Measurements from ENCODE around the gene PLCB3. TPM values are rescaled to one million over a fixed set of nuclear protein-coding genes. Genes with fewer than 3 reads are reported as not detected.
A peak's percentile ranks its signal among the peaks of the same experiment; 100 is the strongest.

Gene PLCB3
- total and polyA plus RNA-seq, 5 donors from 2014 or later, result 0.10 to 3.6 (median 0.31) TPM

GRCh38 chr11:64267207-64267945, 16.0 kb downstream of the PLCB3 start:
- Mint-ChIP-seq H3K4me3 (peak overlapping the region in 2 of 4 donors; percentile 78 to 96), H3K9me3 (peaks cover 0 to 3% (median 0%) of the 10 kb centered on the region in 7 donors), H3K4me1 (peaks cover 0 to 33% (median 19%) of the 10 kb centered on the region in 4 donors), H3K27ac (peak overlapping the region in 2 of 3 donors; percentile 65 to 77), H3K36me3 (no peaks in the 10 kb centered on the region), H3K27me3 (peaks cover 8% of the 10 kb centered on the region)
- Histone ChIP-seq H3K27me3 (ENCODE audit: control insufficient read depth, insufficient read depth, low read length) (no peaks in the 10 kb centered on the region), H3K9me3 (ENCODE audit: control insufficient read depth in 2 of 2, low read length in 2 of 2) (no peaks in the 10 kb centered on the region), H3K36me3 (ENCODE audit: control insufficient read depth, insufficient read depth, low read length) (no peaks in the 10 kb centered on the region), H3K4me1 (ENCODE audit: control insufficient read depth, insufficient read depth, low read length, poor library complexity, severe bottlenecking) (peaks cover 27% of the 10 kb centered on the region), H3K27ac (ENCODE audit: insufficient read depth, low read length, poor library complexity, severe bottlenecking) (no peak overlapping the region), H3K4me3 (ENCODE audit: low read depth, low read length) (no peak overlapping the region)
- no peak for DNase-seq
- no peak for ATAC-seq (ENCODE audit: low read depth in 2 of 2)

- Histone ChIP-seq H3K36me3 (ENCODE audit: control insufficient read depth, insufficient read depth, low read length) (no peaks in the 10 kb centered on the region), H3K27ac (ENCODE audit: insufficient read depth, low read length, poor library complexity, severe bottlenecking) (peak overlapping the region; percentile 98), H3K27me3 (ENCODE audit: control insufficient read depth, insufficient read depth, low read length) (no peaks in the 10 kb centered on the region), H3K9me3 (ENCODE audit: control insufficient read depth in 2 of 2, low read length in 2 of 2) (no peaks in the 10 kb centered on the region), H3K4me3 (ENCODE audit: low read depth, low read length) (peak overlapping the region; percentile 59), H3K4me1 (ENCODE audit: control insufficient read depth, insufficient read depth, low read length, poor library complexity, severe bottlenecking) (peaks cover 27% of the 10 kb centered on the region)
- Mint-ChIP-seq H3K27me3 (peaks cover 8% of the 10 kb centered on the region), H3K9me3 (peaks cover 0 to 3% (median 0%) of the 10 kb centered on the region in 7 donors), H3K27ac (peak overlapping the region; percentile 92 to 98 (median 95)), H3K4me3 (peak overlapping the region; percentile 92 to 97 (median 96)), H3K4me1 (peaks cover 0 to 33% (median 19%) of the 10 kb centered on the region in 4 donors), H3K36me3 (no peaks in the 10 kb centered on the region)
- ATAC-seq (ENCODE audit: low read depth in 2 of 2) (no peak), DNase-seq (no peak)
Observed at GRCh38 chr11:64268025-64268892, 16.9 kb downstream of the PLCB3 start.

- ATAC-seq (ENCODE audit: low read depth in 2 of 2), result no peak
- peaks cover 8% of the 10 kb centered on the region for H3K27me3 Mint-ChIP-seq
- Histone ChIP-seq H3K9me3 (ENCODE audit: control insufficient read depth in 2 of 2, low read length in 2 of 2) (no peaks in the 10 kb centered on the region), H3K36me3 (ENCODE audit: control insufficient read depth, insufficient read depth, low read length) (no peaks in the 10 kb centered on the region), H3K4me3 (ENCODE audit: low read depth, low read length) (peak overlapping the region; percentile 59), H3K27ac (ENCODE audit: insufficient read depth, low read length, poor library complexity, severe bottlenecking) (peak overlapping the region; percentile 98), H3K27me3 (ENCODE audit: control insufficient read depth, insufficient read depth, low read length) (no peaks in the 10 kb centered on the region), H3K4me1 (ENCODE audit: control insufficient read depth, insufficient read depth, low read length, poor library complexity, severe bottlenecking) (peaks cover 27% of the 10 kb centered on the region)
- peaks cover 0 to 3% (median 0%) of the 10 kb centered on the region in 7 donors for H3K9me3 Mint-ChIP-seq
- peak in 1 of 3 donors; percentile 58 for DNase-seq
- peaks cover 0 to 33% (median 19%) of the 10 kb centered on the region in 4 donors for H3K4me1 Mint-ChIP-seq
- H3K27ac Mint-ChIP-seq, result peak overlapping the region; percentile 77 to 98 (median 95)
- H3K36me3 Mint-ChIP-seq, result no peaks in the 10 kb centered on the region
- H3K4me3 Mint-ChIP-seq, result peak overlapping the region; percentile 92 to 97 (median 96)
Observed at GRCh38 chr11:64268893-64269539, 17.7 kb downstream of the PLCB3 start.

GRCh38 chr11:64269540-64270220, 18.4 kb downstream of the PLCB3 start:
- Histone ChIP-seq H3K4me1 (ENCODE audit: control insufficient read depth, insufficient read depth, low read length, poor library complexity, severe bottlenecking) (peaks cover 27% of the 10 kb centered on the region), H3K36me3 (ENCODE audit: control insufficient read depth, insufficient read depth, low read length) (no peaks in the 10 kb centered on the region), H3K9me3 (ENCODE audit: control insufficient read depth in 2 of 2, low read length in 2 of 2) (no peaks in the 10 kb centered on the region), H3K4me3 (ENCODE audit: low read depth, low read length) (peak overlapping the region; percentile 84), H3K27me3 (ENCODE audit: control insufficient read depth, insufficient read depth, low read length) (no peaks in the 10 kb centered on the region), H3K27ac (ENCODE audit: insufficient read depth, low read length, poor library complexity, severe bottlenecking) (peak overlapping the region; percentile 98)
- peaks cover 8% of the 10 kb centered on the region for H3K27me3 Mint-ChIP-seq
- H3K4me1 Mint-ChIP-seq, result peaks cover 0 to 33% (median 18%) of the 10 kb centered on the region in 4 donors
- DNase-seq, result peak; percentile 95 to 99 (median 96)
- peak overlapping the region; percentile 96 to 99 (median 98) for H3K27ac Mint-ChIP-seq
- no peaks in the 10 kb centered on the region for H3K36me3 Mint-ChIP-seq
- H3K9me3 Mint-ChIP-seq, result peaks cover 0 to 3% (median 0%) of the 10 kb centered on the region in 7 donors
- peak; percentile 72 to 75 for ATAC-seq (ENCODE audit: low read depth in 2 of 2)
- peak overlapping the region; percentile 92 to 97 (median 96) for H3K4me3 Mint-ChIP-seq

GRCh38 chr11:64275031-64275800, 23.9 kb downstream of the PLCB3 start:
- H3K27me3 Mint-ChIP-seq, result peaks cover 3% of the 10 kb centered on the region
- no peak overlapping the region for H3K4me3 ChIP-seq (ENCODE audit: low read depth, low read length)
- H3K36me3 ChIP-seq (ENCODE audit: control insufficient read depth, insufficient read depth, low read length), result peaks cover 14% of the 10 kb centered on the region
- ATAC-seq (ENCODE audit: low read depth in 2 of 2) (no peak), DNase-seq (no peak)
- H3K27me3 ChIP-seq (ENCODE audit: control insufficient read depth, insufficient read depth, low read length), result no peaks in the 10 kb centered on the region
- H3K9me3 Mint-ChIP-seq, result peaks cover 0 to 2% (median 0%) of the 10 kb centered on the region in 7 donors
- H3K27ac Mint-ChIP-seq, result no peak overlapping the region
- H3K4me3 Mint-ChIP-seq, result peak overlapping the region in 1 of 4 donors; percentile 61
- peaks cover 2% of the 10 kb centered on the region for H3K36me3 Mint-ChIP-seq
- H3K9me3 ChIP-seq (ENCODE audit: control insufficient read depth in 2 of 2, low read length in 2 of 2), result no peaks in the 10 kb centered on the region
- no peak overlapping the region for H3K27ac ChIP-seq (ENCODE audit: insufficient read depth, low read length, poor library complexity, severe bottlenecking)
- peaks cover 12% of the 10 kb centered on the region for H3K4me1 ChIP-seq (ENCODE audit: control insufficient read depth, insufficient read depth, low read length, poor library complexity, severe bottlenecking)
- peaks cover 0 to 10% (median 5%) of the 10 kb centered on the region in 4 donors for H3K4me1 Mint-ChIP-seq

GRCh38 chr11:64275841-64276240, 24.5 kb downstream of the PLCB3 start:
- Mint-ChIP-seq H3K27me3 (no peaks in the 10 kb centered on the region), H3K9me3 (no peaks in the 10 kb centered on the region), H3K27ac (no peak overlapping the region), H3K4me3 (peak overlapping the region in 2 of 4 donors; percentile 38), H3K4me1 (peaks cover 0 to 8% (median 3%) of the 10 kb centered on the region in 4 donors), H3K36me3 (peaks cover 2% of the 10 kb centered on the region)
- no peak overlapping the region for H3K4me3 ChIP-seq (ENCODE audit: low read depth, low read length)
- peaks cover 6% of the 10 kb centered on the region for H3K4me1 ChIP-seq (ENCODE audit: control insufficient read depth, insufficient read depth, low read length, poor library complexity, severe bottlenecking)
- peaks cover 14% of the 10 kb centered on the region for H3K36me3 ChIP-seq (ENCODE audit: control insufficient read depth, insufficient read depth, low read length)
- H3K9me3 ChIP-seq (ENCODE audit: control insufficient read depth in 2 of 2, low read length in 2 of 2), result no peaks in the 10 kb centered on the region
- ATAC-seq (ENCODE audit: low read depth in 2 of 2) (no peak), DNase-seq (no peak)
- no peaks in the 10 kb centered on the region for H3K27me3 ChIP-seq (ENCODE audit: control insufficient read depth, insufficient read depth, low read length)
- no peak overlapping the region for H3K27ac ChIP-seq (ENCODE audit: insufficient read depth, low read length, poor library complexity, severe bottlenecking)
